ENCODE data around the gene MT1M.
"Not testable (repeated sequence)": the region's sequence is repeated elsewhere in the genome, so short reads cannot be mapped to it uniquely, and the experiment has no call there.

The MT1M gene

GRCh38 chr16:56620339-56620897 is 12.0 kb upstream of the MT1M start:
- no peak overlapping the region for H3K4me3 ChIP-seq (replicated peaks; ENCODE audit: insufficient read depth, low read length)
- TF ChIP-seq SPI1 (IDR thresholded peaks at IDR 0.05; ENCODE audit: borderline replicate concordance, low read depth), result no peak
- no peak for TF ChIP-seq GABPA (IDR thresholded peaks at IDR 0.05; ENCODE audit: low read depth)
- TF ChIP-seq REST (IDR thresholded peaks at IDR 0.05; ENCODE audit: insufficient replicate concordance, low read depth), result no peak
- TF ChIP-seq CTCF (IDR thresholded peaks at IDR 0.05; ENCODE audit: insufficient read depth, low read length), result no peak
- no peak for TF ChIP-seq POLR2AphosphoS5 (IDR thresholded peaks at IDR 0.05; ENCODE audit: low read depth)
- H3K27me3 ChIP-seq (ENCODE audit: insufficient read depth, poor library complexity, severe bottlenecking), result peaks cover 18% of the 10 kb centered on the region
- no peak overlapping the region for H3K27ac ChIP-seq (replicated peaks)
- no peak for DNase-seq (ENCODE audit: low read depth in 1 of 2, low spot score in 1 of 2)

- H3K27me3 ChIP-seq (ENCODE audit: insufficient read depth, poor library complexity, severe bottlenecking), result peaks cover 24% of the 10 kb centered on the region
- DNase-seq (ENCODE audit: low read depth in 1 of 2, low spot score in 1 of 2); H3K27ac ChIP-seq (replicated peaks); H3K4me3 ChIP-seq (replicated peaks; ENCODE audit: insufficient read depth, low read length): not testable (repeated sequence)
These were observed 10.6 kb upstream of the MT1M start for GRCh38 chr16:56621665-56622445.

GRCh38 chr16:56623184-56623583 is 9.3 kb upstream of the MT1M start:
- not testable (repeated sequence) for DNase-seq (ENCODE audit: low read depth in 1 of 2, low spot score in 1 of 2); H3K4me3 ChIP-seq (replicated peaks; ENCODE audit: insufficient read depth, low read length); H3K27ac ChIP-seq (replicated peaks)
- peaks cover 16% of the 10 kb centered on the region for H3K27me3 ChIP-seq (ENCODE audit: insufficient read depth, poor library complexity, severe bottlenecking)

- Histone ChIP-seq H3K4me3 (replicated peaks; ENCODE audit: insufficient read depth, low read length) (no peak overlapping the region), H3K27me3 (ENCODE audit: insufficient read depth, poor library complexity, severe bottlenecking) (peaks cover 13% of the 10 kb centered on the region), H3K27ac (replicated peaks) (no peak overlapping the region)
- no peak for DNase-seq (ENCODE audit: low read depth in 1 of 2, low spot score in 1 of 2)
- no peak for TF ChIP-seq POLR2AphosphoS5 (IDR thresholded peaks at IDR 0.05; ENCODE audit: low read depth)
- TF ChIP-seq SPI1 (IDR thresholded peaks at IDR 0.05; ENCODE audit: borderline replicate concordance, low read depth), result no peak
- TF ChIP-seq GABPA (IDR thresholded peaks at IDR 0.05; ENCODE audit: low read depth), result no peak
- TF ChIP-seq REST (IDR thresholded peaks at IDR 0.05; ENCODE audit: insufficient replicate concordance, low read depth), result no peak
- no peak for TF ChIP-seq CTCF (IDR thresholded peaks at IDR 0.05; ENCODE audit: insufficient read depth, low read length)
These were observed 8.8 kb upstream of the MT1M start for GRCh38 chr16:56623637-56624036.

Data from HL-60 (cell line).